ENCODE results near the gene BRAT1. TPM values are rescaled to one million over a fixed set of nuclear protein-coding genes. Genes with fewer than 3 reads are reported as not detected.

BRAT1 gene
- total RNA-seq, 1 experiment from 2014 or later: 86.4 TPM

GRCh38 chr7:2558629-2559282 lies 3.4 kb upstream of the BRAT1 start, which contains the start of gene IQCE:
Gene IQCE (plus strand): TSS chr7:2558979. CDS start chr7:2559182, 203 bp downstream.
- DNase-seq: peak; percentile 99
- no peaks in the 10 kb centered on the region for H3K27me3 ChIP-seq (ENCODE audit: control insufficient read depth, insufficient read depth, low read length)
- peak within 1 kb of the TSS; percentile 63 for H3K4me3 ChIP-seq (ENCODE audit: insufficient read depth, low read depth, low read length)
- H3K36me3 ChIP-seq (replicated peaks; ENCODE audit: control insufficient read depth, insufficient read depth, low read length): no peaks in the 10 kb centered on the region

DNA sequence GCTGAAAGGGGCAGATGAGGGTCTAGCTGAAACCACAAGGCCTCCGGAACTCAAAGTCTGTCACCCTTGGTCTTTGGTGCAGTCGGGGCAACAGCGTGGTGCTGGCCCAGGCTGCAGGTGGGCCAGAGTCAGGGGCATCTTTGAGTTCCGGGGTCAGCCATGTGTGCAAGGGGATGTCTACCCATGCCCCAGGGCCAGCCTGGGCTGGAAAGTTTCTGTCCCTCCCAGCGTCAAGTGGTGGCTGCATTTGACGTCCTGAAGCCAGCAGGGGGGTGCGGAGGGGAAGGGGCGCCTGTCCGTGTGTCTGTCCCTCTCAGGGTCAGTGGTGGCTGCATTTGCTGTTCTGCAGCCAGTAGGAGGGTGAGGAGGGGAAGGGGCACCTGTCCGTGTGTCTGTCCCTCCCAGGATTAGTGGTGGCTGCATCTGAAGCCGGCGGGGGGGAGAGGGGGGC lies 638 bp downstream of the BRAT1 start:
- Histone ChIP-seq H3K36me3 (replicated peaks; ENCODE audit: control insufficient read depth, insufficient read depth, low read length) (peaks cover 1% of the 10 kb centered on the region; the same call in 1 of the 2 replicates), H3K4me3 (ENCODE audit: insufficient read depth, low read depth, low read length) (peak overlapping the region; percentile 75), H3K27me3 (ENCODE audit: control insufficient read depth, insufficient read depth, low read length) (no peaks in the 10 kb centered on the region)
- DNase-seq: no peak

DNA sequence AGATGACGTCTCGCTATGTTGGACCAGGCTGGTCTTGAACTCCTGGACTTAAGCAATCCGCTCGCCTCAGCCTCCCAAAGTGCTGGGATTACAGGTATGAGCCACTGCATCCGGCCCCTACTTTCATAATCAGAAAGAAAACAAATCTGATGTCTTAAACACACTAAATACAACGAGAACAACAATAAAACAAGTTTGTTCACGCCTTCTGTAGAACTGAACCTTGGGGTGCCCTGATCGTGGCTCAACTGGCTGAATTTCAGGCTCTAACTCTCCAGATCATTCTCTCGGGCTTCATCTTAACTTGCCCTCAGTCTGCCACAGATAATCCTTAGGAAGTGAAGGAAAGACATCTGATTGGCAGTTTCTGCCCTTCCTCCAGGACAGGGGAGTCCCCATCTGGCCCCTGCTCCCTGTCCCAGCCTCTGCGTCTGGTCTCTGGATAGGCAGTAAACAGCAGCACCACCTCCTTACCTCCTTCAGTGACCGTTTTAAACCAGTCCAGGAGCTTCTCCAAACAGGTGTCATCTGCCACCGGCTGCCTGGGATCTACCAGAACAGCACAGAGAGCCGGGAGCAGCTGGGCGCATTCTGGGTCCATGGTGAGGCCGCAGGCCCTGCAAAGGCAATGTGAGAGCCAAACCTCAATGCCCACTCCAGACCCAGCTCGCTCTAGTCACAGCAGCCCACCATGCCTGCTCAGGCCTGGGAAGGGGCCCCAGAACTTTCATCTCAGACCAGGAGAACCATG lies 1.3 kb downstream of the BRAT1 start:
- DNase-seq: no peak
- Histone ChIP-seq H3K27me3 (ENCODE audit: control insufficient read depth, insufficient read depth, low read length) (no peaks in the 10 kb centered on the region), H3K36me3 (replicated peaks; ENCODE audit: control insufficient read depth, insufficient read depth, low read length) (peaks cover 3% of the 10 kb centered on the region), H3K4me3 (ENCODE audit: insufficient read depth, low read depth, low read length) (peak overlapping the region; percentile 75)

- no peak for DNase-seq
- no peaks in the 10 kb centered on the region for H3K27me3 ChIP-seq (ENCODE audit: control insufficient read depth, insufficient read depth, low read length)
- H3K36me3 ChIP-seq (replicated peaks; ENCODE audit: control insufficient read depth, insufficient read depth, low read length): peaks cover 4% of the 10 kb centered on the region
- H3K4me3 ChIP-seq (ENCODE audit: insufficient read depth, low read depth, low read length): no peak overlapping the region
Observed at GRCh38 chr7:2553108-2553507, 2.2 kb downstream of the BRAT1 start.

DNA sequence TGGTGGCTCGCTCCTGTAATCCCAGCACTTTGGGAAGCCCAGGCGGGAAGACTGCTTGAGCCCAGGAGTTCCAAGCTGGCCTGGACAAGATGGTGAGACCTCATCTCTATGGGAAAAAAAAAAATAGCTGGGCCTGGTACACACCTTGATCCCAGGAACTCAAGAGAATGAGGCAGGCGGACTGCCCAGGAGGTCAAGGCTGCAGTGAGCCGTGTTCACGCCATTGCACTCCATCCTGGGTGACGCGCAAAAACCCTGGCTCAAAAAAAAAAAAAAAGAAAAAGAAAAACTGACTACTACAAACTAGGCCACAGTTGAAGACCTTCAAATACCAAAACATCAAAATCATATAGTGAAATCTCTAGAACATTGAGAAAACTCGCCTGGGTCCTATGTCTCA lies 3.9 kb downstream of the BRAT1 start:
- no peak for DNase-seq
- Histone ChIP-seq H3K4me3 (ENCODE audit: insufficient read depth, low read depth, low read length) (no peak overlapping the region), H3K27me3 (ENCODE audit: control insufficient read depth, insufficient read depth, low read length) (no peaks in the 10 kb centered on the region), H3K36me3 (replicated peaks; ENCODE audit: control insufficient read depth, insufficient read depth, low read length) (peaks cover 8% of the 10 kb centered on the region)

DNA sequence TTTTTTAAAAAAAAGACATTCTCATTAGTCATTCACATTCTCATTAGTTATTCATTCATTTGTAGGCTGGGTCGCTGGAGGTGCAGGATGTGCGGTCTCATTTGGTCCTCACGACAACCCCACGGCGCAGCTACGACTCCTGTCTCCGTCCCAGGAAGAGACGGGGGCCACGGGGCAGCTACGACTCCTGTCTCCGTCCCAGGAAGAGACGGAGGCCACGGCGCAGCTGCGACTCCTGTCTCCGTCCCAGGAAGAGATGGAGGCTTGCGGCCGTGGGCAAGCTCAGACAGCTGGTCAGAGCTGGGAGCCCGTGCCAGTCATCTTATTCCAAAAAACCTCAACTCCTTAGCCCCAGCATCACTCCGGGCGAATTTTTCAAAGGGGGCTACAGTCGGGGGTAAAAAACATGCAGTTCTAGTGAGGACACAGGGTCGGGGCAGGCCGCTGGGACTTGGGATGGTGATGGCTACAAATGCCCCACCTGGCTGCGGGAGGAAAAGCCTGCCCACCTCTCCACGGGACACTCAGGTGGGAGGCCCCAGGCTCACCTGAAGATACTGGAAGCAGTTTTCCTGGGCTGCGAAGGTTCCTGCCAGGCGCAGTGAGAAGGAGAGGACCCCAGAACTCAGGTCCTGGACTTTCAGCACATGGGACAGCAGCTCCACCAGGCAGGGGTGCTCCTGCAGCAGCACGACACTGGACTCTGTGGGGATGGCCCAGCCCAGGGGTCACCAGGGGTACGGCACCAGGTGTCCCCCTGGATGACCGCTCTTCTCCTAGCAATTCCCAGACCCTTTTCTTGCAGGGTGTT lies 8.3 kb downstream of the BRAT1 start:
- peaks cover 19% of the 10 kb centered on the region for H3K36me3 ChIP-seq (replicated peaks; ENCODE audit: control insufficient read depth, insufficient read depth, low read length)
- H3K27me3 ChIP-seq (ENCODE audit: control insufficient read depth, insufficient read depth, low read length): no peaks in the 10 kb centered on the region
- peak; percentile 43 for DNase-seq
- H3K4me3 ChIP-seq (ENCODE audit: insufficient read depth, low read depth, low read length): no peak overlapping the region

- H3K4me3 ChIP-seq (ENCODE audit: insufficient read depth, low read depth, low read length): no peak overlapping the region
- peaks cover 19% of the 10 kb centered on the region for H3K36me3 ChIP-seq (replicated peaks; ENCODE audit: control insufficient read depth, insufficient read depth, low read length)
- no peaks in the 10 kb centered on the region for H3K27me3 ChIP-seq (ENCODE audit: control insufficient read depth, insufficient read depth, low read length)
- peak; percentile 32 for DNase-seq
Observed at GRCh38 chr7:2545746-2546425, 9.4 kb downstream of the BRAT1 start.

DNA sequence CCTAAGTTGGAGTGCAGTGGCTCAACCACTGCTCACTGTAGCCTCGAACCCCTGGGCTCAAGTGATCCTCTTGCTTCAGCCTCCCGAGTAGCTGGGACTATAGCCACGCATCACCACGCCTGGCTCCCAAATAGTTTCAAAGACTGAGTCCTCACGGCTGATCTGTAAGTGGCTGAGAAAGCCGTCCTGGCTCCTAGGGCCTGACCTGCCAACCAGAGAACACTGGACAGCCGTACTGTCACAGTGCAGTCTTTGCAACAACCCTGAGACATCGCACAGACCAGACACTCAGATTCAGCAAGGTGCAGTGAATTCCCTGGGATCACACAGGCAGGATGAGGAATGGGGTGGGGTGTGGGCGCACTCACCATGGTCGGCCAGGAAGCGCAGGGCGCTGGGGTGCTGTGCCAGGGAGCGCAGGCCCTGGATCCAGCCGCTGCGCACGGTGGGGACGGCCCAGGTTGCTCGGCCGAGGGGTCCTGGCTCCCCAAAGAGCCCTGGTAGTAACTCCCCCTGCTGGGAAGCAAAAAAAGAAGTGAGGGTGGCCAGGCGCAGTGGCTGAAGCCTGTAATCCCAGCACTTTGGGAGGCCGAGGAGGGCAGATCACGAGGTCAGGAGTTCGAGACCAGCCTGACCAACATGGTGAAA lies 10.7 kb downstream of the BRAT1 start:
- peaks cover 18% of the 10 kb centered on the region for H3K36me3 ChIP-seq (replicated peaks; ENCODE audit: control insufficient read depth, insufficient read depth, low read length)
- peak; percentile 64 for DNase-seq
- no peak overlapping the region for H3K4me3 ChIP-seq (ENCODE audit: insufficient read depth, low read depth, low read length)
- H3K27me3 ChIP-seq (ENCODE audit: control insufficient read depth, insufficient read depth, low read length): no peaks in the 10 kb centered on the region

DNA sequence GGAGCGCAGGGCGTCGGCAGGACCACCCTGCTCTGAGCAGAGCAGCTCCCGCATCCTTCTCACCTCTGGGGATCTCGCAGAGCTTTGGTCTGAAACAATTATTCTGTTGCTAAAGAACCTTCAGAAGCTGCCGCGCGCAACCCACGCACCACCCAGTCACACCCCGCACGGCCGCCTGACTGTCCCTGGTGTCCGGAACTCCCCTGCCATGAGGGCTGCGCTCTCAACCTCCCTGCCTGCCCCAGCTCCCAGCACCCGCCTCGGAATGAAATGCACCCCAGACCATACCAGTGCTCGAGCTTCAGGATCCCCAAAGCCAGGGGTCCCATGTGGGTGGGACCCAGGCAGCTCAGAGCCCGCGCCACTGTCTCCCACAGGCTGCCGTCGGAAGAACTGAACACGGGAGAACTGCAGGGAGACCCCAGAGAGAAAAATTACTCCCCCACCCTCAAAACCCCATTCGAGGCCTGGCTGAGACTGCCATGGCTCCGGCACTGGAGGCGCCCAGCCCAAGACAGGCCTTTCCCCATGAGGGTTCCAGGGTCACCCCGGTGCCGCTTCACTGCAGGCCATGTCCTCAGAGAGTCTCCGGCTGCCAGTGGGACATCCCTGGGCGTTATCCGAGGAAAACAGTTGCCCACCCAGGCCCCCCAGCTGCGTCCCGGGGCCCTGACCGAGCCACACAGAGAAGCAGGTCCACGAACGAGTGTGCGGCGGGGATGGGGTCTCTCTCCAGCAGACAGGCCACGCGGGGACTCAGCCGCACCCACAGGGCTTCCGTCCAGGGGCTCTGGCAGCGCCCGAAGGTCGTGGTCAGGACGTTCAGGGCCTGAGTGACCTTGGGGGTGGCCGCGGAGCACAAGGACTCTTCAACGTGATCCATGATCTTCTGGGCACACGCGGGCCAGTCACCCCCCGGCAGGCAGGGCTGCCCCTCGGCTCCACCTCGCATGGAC lies 12.1 kb downstream of the BRAT1 start:
- H3K4me3 ChIP-seq (ENCODE audit: insufficient read depth, low read depth, low read length): no peak overlapping the region
- H3K36me3 ChIP-seq (replicated peaks; ENCODE audit: control insufficient read depth, insufficient read depth, low read length): peaks cover 19% of the 10 kb centered on the region
- no peaks in the 10 kb centered on the region for H3K27me3 ChIP-seq (ENCODE audit: control insufficient read depth, insufficient read depth, low read length)
- peak; percentile 49 for DNase-seq

- DNase-seq: peak; percentile 49
- Histone ChIP-seq H3K4me3 (ENCODE audit: insufficient read depth, low read depth, low read length) (no peak overlapping the region), H3K36me3 (replicated peaks; ENCODE audit: control insufficient read depth, insufficient read depth, low read length) (peaks cover 17% of the 10 kb centered on the region), H3K27me3 (ENCODE audit: control insufficient read depth, insufficient read depth, low read length) (no peaks in the 10 kb centered on the region)
Observed at GRCh38 chr7:2542011-2542915, 13.1 kb downstream of the BRAT1 start.

- Histone ChIP-seq H3K4me3 (ENCODE audit: insufficient read depth, low read depth, low read length) (no peak overlapping the region), H3K36me3 (replicated peaks; ENCODE audit: control insufficient read depth, insufficient read depth, low read length) (peaks cover 14% of the 10 kb centered on the region), H3K27me3 (ENCODE audit: control insufficient read depth, insufficient read depth, low read length) (no peaks in the 10 kb centered on the region)
- DNase-seq: peak; percentile 59
Observed at GRCh38 chr7:2541291-2542010, 13.9 kb downstream of the BRAT1 start.

DNA sequence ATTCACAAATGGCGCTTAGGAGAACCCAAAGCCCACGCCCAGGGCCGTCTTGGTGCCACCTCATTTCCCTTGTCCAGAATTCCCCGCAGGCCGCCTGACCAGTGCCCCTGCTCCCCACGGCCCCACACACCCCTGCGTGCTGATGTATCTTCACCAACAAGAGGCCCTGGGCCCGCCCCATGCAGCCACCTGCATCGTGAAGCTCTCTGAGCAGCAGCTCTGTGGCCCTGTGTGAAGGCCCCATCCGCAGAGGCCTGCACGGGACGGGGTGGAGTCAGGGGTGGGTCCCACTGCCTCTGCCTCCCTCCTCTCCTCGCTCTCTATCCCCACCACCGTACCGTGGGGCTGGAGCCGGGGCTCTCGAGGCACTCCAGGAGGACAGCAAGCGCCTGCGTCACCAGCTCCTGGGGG lies 14.7 kb downstream of the BRAT1 start:
- Histone ChIP-seq H3K36me3 (replicated peaks; ENCODE audit: control insufficient read depth, insufficient read depth, low read length) (peaks cover 8% of the 10 kb centered on the region), H3K27me3 (ENCODE audit: control insufficient read depth, insufficient read depth, low read length) (no peaks in the 10 kb centered on the region), H3K4me3 (ENCODE audit: insufficient read depth, low read depth, low read length) (no peak overlapping the region)
- no peak for DNase-seq
